Endodermal cell (in vitro differentiated cells): ENCODE measurements around the gene ZNF773. TPM values are rescaled to one million over a fixed set of nuclear protein-coding genes. Genes with fewer than 3 reads are reported as not detected.

Source experiments
- DNase-seq: peaks from one replicate; pipeline ENCODE4 v3.0.0-alpha.2; 2017
- H3K27ac ChIP-seq: 2 replicates; pipeline ENCODE4 v1.5.1; 2013; ENCODE audit warnings: mild to moderate bottlenecking, low read depth, low read length, moderate library complexity
- H3K27me3 ChIP-seq: 2 replicates; pipeline ENCODE4 v1.6.1; 2013; ENCODE audit warnings: mild to moderate bottlenecking, low read length, moderate library complexity; ENCODE audit not compliant: insufficient read depth, control insufficient read depth, poor library complexity, severe bottlenecking
- H3K36me3 ChIP-seq: 2 replicates; pipeline ENCODE4 v1.7.0; 2013; ENCODE audit warnings: mild to moderate bottlenecking, low read length, moderate library complexity; ENCODE audit not compliant: control insufficient read depth, insufficient read depth
- H3K4me1 ChIP-seq: one replicate; pipeline ENCODE4 v1.7.0; 2013; ENCODE audit warnings: low read length; ENCODE audit not compliant: control insufficient read depth, insufficient read depth
- H3K4me3 ChIP-seq: 2 replicates; pipeline ENCODE4 v1.5.1; 2013; ENCODE audit warnings: mild to moderate bottlenecking, low read length, moderate library complexity
- H3K9ac ChIP-seq: 2 replicates; pipeline ENCODE4 v1.6.1; 2013; ENCODE audit warnings: mild to moderate bottlenecking, low read length, moderate library complexity; ENCODE audit not compliant: poor library complexity, severe bottlenecking; ENCODE audit errors: extremely low read depth
- H3K9me3 ChIP-seq: 2 replicates; pipeline ENCODE4 v1.6.1; 2013; ENCODE audit warnings: mild to moderate bottlenecking, low read length, moderate library complexity; ENCODE audit not compliant: control insufficient read depth
- H3K27ac Mint-ChIP-seq: 2 replicates; pipeline ENCODE4 v1.8.0; 2020; ENCODE audit warnings: mixed read lengths
- H3K27me3 Mint-ChIP-seq: 2 replicates; pipeline ENCODE4 v1.8.0; 2021; ENCODE audit warnings: mild to moderate bottlenecking, mixed read lengths; ENCODE audit not compliant: insufficient read depth
- H3K36me3 Mint-ChIP-seq: 2 replicates; pipeline ENCODE4 v1.8.0; 2020; ENCODE audit warnings: low read depth, mixed read lengths
- H3K4me1 Mint-ChIP-seq: 2 replicates; pipeline ENCODE4 v1.8.0; 2020; ENCODE audit warnings: mixed read lengths
- H3K4me3 Mint-ChIP-seq: 2 replicates; pipeline ENCODE4 v1.8.0; 2020; ENCODE audit warnings: mild to moderate bottlenecking, moderate library complexity, mixed read lengths
- H3K9me3 Mint-ChIP-seq: 2 replicates; pipeline ENCODE4 v1.8.0; 2020; ENCODE audit warnings: mild to moderate bottlenecking, mixed read lengths
- CTCF ChIP-seq: fragments of 200-600 bp; sonication (generic); conservative IDR thresholded peaks from 2 replicates; pipeline ENCODE4 v1.5.0; 2021; ENCODE audit warnings: antibody characterized with exemption, mild to moderate bottlenecking
- WGBS, 2 experiments: methylation state at CpG; one replicate each; pipeline versions ENCODE4 v1.1.5 to v1.1.7; 2013; ENCODE audit warnings: missing lambda C conversion rate in 2 of 2, mixed read lengths in 1 of 2; ENCODE audit not compliant: insufficient coverage in 1 of 2, insufficient read length in 1 of 2; 5-methylcytosine and 5-hydroxymethylcytosine counted together
- total RNA-seq, 2 donors: library from RNA; stranded (reverse); fragmentation: NEBNext Ultra II Directional in 1 of 2; extraction: Animal tissue kit (Norgen Biotek cat#: 25700) in 1 of 2; gene quantifications; 2 replicates in 1 of 2; 3 replicates in 1 of 2; pipeline ENCODE4 v1.2.1, GENCODE V29; 2021

ZNF773 gene
- total RNA-seq, 2 donors from 2014 or later: 7.9 to 12.4 TPM

- H3K27me3 Mint-ChIP-seq: no peaks in the 10 kb centered on the region
- Histone ChIP-seq H3K36me3 (peaks cover 89% of the 10 kb centered on the region), H3K27ac (no peak overlapping the region), H3K27me3 (no peaks in the 10 kb centered on the region), H3K4me3 (no peak overlapping the region), H3K4me1 (no peaks in the 10 kb centered on the region), H3K9me3 (peaks cover 35% of the 10 kb centered on the region), H3K9ac (no peak overlapping the region)
- 92% methylated on average over 2 of the region's 2 CpGs; no CpG with 5 or more reads in 1 of the 2 experiments for WGBS, 2 experiments
- H3K27ac Mint-ChIP-seq: no peak overlapping the region
- peaks cover 99% of the 10 kb centered on the region for H3K36me3 Mint-ChIP-seq
- peak; percentile 45 for TF ChIP-seq CTCF
- no peak for DNase-seq
- no peak overlapping the region for H3K4me3 Mint-ChIP-seq
- peaks cover 4% of the 10 kb centered on the region for H3K4me1 Mint-ChIP-seq
- peaks cover 33% of the 10 kb centered on the region for H3K9me3 Mint-ChIP-seq
These were observed 52.7 kb downstream of the ZNF773 start for GRCh38 chr19:57552432-57552831.

GRCh38 chr19:57557659-57558058 lies 57.9 kb downstream of the ZNF773 start:
- H3K9ac ChIP-seq: no peak overlapping the region
- H3K27me3 Mint-ChIP-seq: peaks cover 2% of the 10 kb centered on the region
- peaks cover 36% of the 10 kb centered on the region for H3K9me3 ChIP-seq
- peak overlapping the region; percentile 91 for H3K4me3 Mint-ChIP-seq
- peak overlapping the region; percentile 90 for H3K4me3 ChIP-seq
- peaks cover 34% of the 10 kb centered on the region for H3K9me3 Mint-ChIP-seq
- no peak overlapping the region for H3K27ac ChIP-seq
- no peak for TF ChIP-seq CTCF
- peaks cover 37% of the 10 kb centered on the region for H3K36me3 ChIP-seq
- H3K36me3 Mint-ChIP-seq: peaks cover 50% of the 10 kb centered on the region
- 86 to 95% methylated on average over 4 to 5 of the region's 5 CpGs for WGBS, 2 experiments
- no peak overlapping the region for H3K27ac Mint-ChIP-seq
- no peaks in the 10 kb centered on the region for H3K4me1 ChIP-seq
- H3K4me1 Mint-ChIP-seq: peaks cover 20% of the 10 kb centered on the region
- no peak for DNase-seq
- H3K27me3 ChIP-seq: no peaks in the 10 kb centered on the region

Other genes starting within 250 kb of the ZNF773 start
- gene ZNF460, start 219.5 kb upstream of the ZNF773 start, total RNA-seq: 10 to 100 TPM; 63.9 to 64.0 TPM
- gene ZNF543, start 179.5 kb upstream of the ZNF773 start, total RNA-seq: 10 to 100 TPM in 1 of 2 donors, 1 to 10 TPM in 1; 6.2 to 13.4 TPM
- 10 to 100 TPM; 11.6 to 12.3 TPM for gene ZNF304, start 148.7 kb upstream of the ZNF773 start, total RNA-seq
- gene TRAPPC2B, start 136.4 kb upstream of the ZNF773 start, total RNA-seq: 1 to 10 TPM; 9.2 to 9.5 TPM
- gene ZNF547, start 136.4 kb upstream of the ZNF773 start, total RNA-seq: 1 to 10 TPM; 1.5 to 3.5 TPM
- 10 to 100 TPM; 15.2 to 15.5 TPM for gene ZNF548, start 110.1 kb upstream of the ZNF773 start, total RNA-seq
- gene ZNF17, start 88.8 kb upstream of the ZNF773 start, total RNA-seq: 1 to 10 TPM; 7.6 to 9.2 TPM
- gene ZNF749, start 64.6 kb upstream of the ZNF773 start, total RNA-seq: 10 to 100 TPM; 25.0 to 28.5 TPM
- 1 to 10 TPM in 1 of 2 donors, under 1 TPM in 1; 0.68 to 1.2 TPM for gene VN1R1, start 42.8 kb upstream of the ZNF773 start, total RNA-seq
- gene ZNF772, start 22.4 kb upstream of the ZNF773 start, total RNA-seq: 10 to 100 TPM in 1 of 2 donors, 1 to 10 TPM in 1; 9.1 to 11.8 TPM
- 10 to 100 TPM; 16.8 to 17.0 TPM for gene ZNF419, start 12.2 kb upstream of the ZNF773 start, total RNA-seq
- gene ZNF549, start 27.4 kb downstream of the ZNF773 start, total RNA-seq: 10 to 100 TPM in 1 of 2 donors, 1 to 10 TPM in 1; 9.5 to 14.0 TPM
- gene ZNF550, start 59.9 kb downstream of the ZNF773 start, total RNA-seq: 10 to 100 TPM; 12.3 to 16.2 TPM
- 1 to 10 TPM; 8.0 to 9.1 TPM for gene ZNF416, start 79.0 kb downstream of the ZNF773 start, total RNA-seq
- gene ZIK1, start 84.2 kb downstream of the ZNF773 start, total RNA-seq: 10 to 100 TPM; 15.8 to 25.7 TPM
- 10 to 100 TPM in 1 of 2 donors, 1 to 10 TPM in 1; 5.6 to 10.1 TPM for gene ZNF530, start 99.9 kb downstream of the ZNF773 start, total RNA-seq
- 10 to 100 TPM; 30.8 to 37.5 TPM for gene ZNF134, start 114.3 kb downstream of the ZNF773 start, total RNA-seq
- gene ZNF211, start 133.2 kb downstream of the ZNF773 start, total RNA-seq: 10 to 100 TPM; 17.4 to 20.7 TPM
- not detected for gene ZSCAN4, start 169.0 kb downstream of the ZNF773 start, total RNA-seq
- 10 to 100 TPM; 15.2 to 19.0 TPM for gene ZNF551, start 182.0 kb downstream of the ZNF773 start, total RNA-seq
- 10 to 100 TPM; 15.9 to 21.2 TPM for gene ZNF154, start 209.3 kb downstream of the ZNF773 start, total RNA-seq
- gene ZNF671, start 227.7 kb downstream of the ZNF773 start, total RNA-seq: 1 to 10 TPM; 6.0 to 9.6 TPM
- gene ZNF776, start 246.9 kb downstream of the ZNF773 start, total RNA-seq: 10 to 100 TPM; 16.2 to 21.4 TPM